ENCODE measurements around the gene SATB1.

The SATB1 gene

GRCh38 chr3:18401300-18401961 lies 23.7 kb downstream of the SATB1 start:
- H3K9ac ChIP-seq (ENCODE audit: insufficient read length), result no peak overlapping the region
- no peak overlapping the region for H3K4me3 ChIP-seq
- no peaks in the 10 kb centered on the region for H3K9me3 ChIP-seq (ENCODE audit: low read depth, low read length)
- no peak overlapping the region; the same call in 1 of the 2 replicates for H3K27ac ChIP-seq
- H3K36me3 ChIP-seq (ENCODE audit: insufficient read depth, low read length), result no peaks in the 10 kb centered on the region
- no peak for DNase-seq (ENCODE audit: low read depth, low spot score)
- TF ChIP-seq EZH2 (IDR thresholded peaks at IDR 0.05), result no peak
- TF ChIP-seq FOXP2 (optimal IDR thresholded peaks at IDR 0.05; ENCODE audit: control extremely low read depth, extremely low read length, insufficient read depth), result no peak
- TF ChIP-seq POLR2AphosphoS5 (IDR thresholded peaks at IDR 0.05; ENCODE audit: borderline replicate concordance, low read depth, low read length), result no peak

DNA sequence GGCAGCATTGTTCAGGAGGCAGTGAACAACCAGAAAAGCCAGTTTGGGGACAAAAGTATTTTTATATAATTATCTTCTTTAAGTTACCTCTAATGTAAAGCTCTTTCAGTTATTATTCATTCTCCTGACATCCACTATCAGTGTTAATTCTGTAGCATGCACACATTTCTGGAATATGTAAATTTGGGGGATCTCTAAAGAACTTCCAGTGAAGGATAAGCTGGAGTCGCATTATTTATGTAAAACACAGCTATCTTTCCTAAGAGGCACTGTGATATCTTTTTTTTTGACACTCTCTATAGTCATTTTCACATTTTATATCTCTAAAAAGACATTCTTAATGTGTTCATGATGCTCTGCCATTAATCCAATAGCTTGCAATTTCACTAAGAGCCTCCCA lies 26.7 kb downstream of the SATB1 start:
- H3K36me3 ChIP-seq (ENCODE audit: insufficient read depth, low read length), result peaks cover 4% of the 10 kb centered on the region; the same call in 1 of the 2 replicates
- TF ChIP-seq FOXP2 (optimal IDR thresholded peaks at IDR 0.05; ENCODE audit: control extremely low read depth, extremely low read length, insufficient read depth) (no peak), EZH2 (IDR thresholded peaks at IDR 0.05) (no peak), POLR2AphosphoS5 (IDR thresholded peaks at IDR 0.05; ENCODE audit: borderline replicate concordance, low read depth, low read length) (no peak)
- no peak overlapping the region for H3K4me3 ChIP-seq
- DNase-seq (ENCODE audit: low read depth, low spot score), result no peak
- no peak overlapping the region for H3K27ac ChIP-seq
- H3K9ac ChIP-seq (ENCODE audit: insufficient read length), result no peak overlapping the region
- no peaks in the 10 kb centered on the region for H3K9me3 ChIP-seq (ENCODE audit: low read depth, low read length)

DNA sequence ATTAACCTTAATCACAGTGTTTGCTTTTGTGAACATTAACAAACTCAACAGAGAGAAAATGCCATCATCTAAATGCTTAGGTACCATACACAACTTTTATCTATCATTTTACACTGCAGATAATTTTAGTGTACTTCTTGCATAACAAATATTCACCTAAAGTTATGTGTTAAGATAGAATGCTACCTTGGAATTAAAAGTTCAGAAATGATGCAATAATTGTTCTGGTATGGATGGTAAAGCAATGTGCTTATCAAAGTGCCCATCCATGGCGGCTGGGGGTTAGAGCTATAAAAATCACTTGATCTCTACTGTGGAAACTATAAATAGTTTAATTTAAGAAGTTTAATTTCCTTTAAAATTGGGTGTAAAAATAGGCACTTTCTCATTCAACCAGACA lies 28.7 kb downstream of the SATB1 start:
- H3K9me3 ChIP-seq (ENCODE audit: low read depth, low read length), result no peaks in the 10 kb centered on the region
- H3K27ac ChIP-seq, result no peak overlapping the region
- no peak overlapping the region for H3K4me3 ChIP-seq
- no peak overlapping the region for H3K9ac ChIP-seq (ENCODE audit: insufficient read length)
- TF ChIP-seq POLR2AphosphoS5 (IDR thresholded peaks at IDR 0.05; ENCODE audit: borderline replicate concordance, low read depth, low read length) (no peak), EZH2 (IDR thresholded peaks at IDR 0.05) (no peak), FOXP2 (optimal IDR thresholded peaks at IDR 0.05; ENCODE audit: control extremely low read depth, extremely low read length, insufficient read depth) (no peak)
- DNase-seq (ENCODE audit: low read depth, low spot score), result no peak
- H3K36me3 ChIP-seq (ENCODE audit: insufficient read depth, low read length), result peaks cover 4% of the 10 kb centered on the region; the same call in 1 of the 2 replicates

GRCh38 chr3:18394384-18394995 lies 30.6 kb downstream of the SATB1 start:
- Histone ChIP-seq H3K27ac (no peak overlapping the region), H3K9me3 (ENCODE audit: low read depth, low read length) (no peaks in the 10 kb centered on the region), H3K9ac (ENCODE audit: insufficient read length) (no peak overlapping the region), H3K4me3 (no peak overlapping the region), H3K36me3 (ENCODE audit: insufficient read depth, low read length) (peaks cover 4% of the 10 kb centered on the region; the same call in 1 of the 2 replicates)
- DNase-seq (ENCODE audit: low read depth, low spot score), result no peak
- TF ChIP-seq POLR2AphosphoS5 (IDR thresholded peaks at IDR 0.05; ENCODE audit: borderline replicate concordance, low read depth, low read length), result no peak
- TF ChIP-seq FOXP2 (optimal IDR thresholded peaks at IDR 0.05; ENCODE audit: control extremely low read depth, extremely low read length, insufficient read depth), result no peak
- no peak for TF ChIP-seq EZH2 (IDR thresholded peaks at IDR 0.05)

DNA sequence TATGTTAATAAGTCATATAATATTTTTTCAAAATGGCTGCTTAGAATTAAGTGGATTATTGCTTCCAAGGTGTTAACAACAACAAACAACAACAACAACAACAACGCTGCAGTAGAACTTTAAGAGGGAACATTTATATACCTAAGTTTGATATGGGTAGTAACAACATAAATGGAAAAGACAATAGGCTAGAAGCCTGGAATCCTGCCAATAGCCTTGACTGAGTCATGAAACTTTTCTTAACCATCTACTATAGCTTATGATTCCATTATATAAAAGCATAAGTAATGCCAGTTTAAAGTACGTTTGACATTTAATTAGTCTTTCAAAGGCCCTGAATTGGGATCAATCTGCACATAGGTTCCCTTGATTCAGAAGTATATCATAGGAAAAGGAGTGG lies 31.2 kb downstream of the SATB1 start:
- DNase-seq (ENCODE audit: low read depth, low spot score), result no peak
- no peak for TF ChIP-seq POLR2AphosphoS5 (IDR thresholded peaks at IDR 0.05; ENCODE audit: borderline replicate concordance, low read depth, low read length)
- H3K4me3 ChIP-seq, result no peak overlapping the region
- no peaks in the 10 kb centered on the region for H3K9me3 ChIP-seq (ENCODE audit: low read depth, low read length)
- H3K36me3 ChIP-seq (ENCODE audit: insufficient read depth, low read length), result peaks cover 4% of the 10 kb centered on the region; the same call in 1 of the 2 replicates
- H3K27ac ChIP-seq, result no peak overlapping the region
- H3K9ac ChIP-seq (ENCODE audit: insufficient read length), result no peak overlapping the region

GRCh38 chr3:18390024-18390660 lies 35.0 kb downstream of the SATB1 start:
- no peak for TF ChIP-seq EZH2 (IDR thresholded peaks at IDR 0.05)
- TF ChIP-seq POLR2AphosphoS5 (IDR thresholded peaks at IDR 0.05; ENCODE audit: borderline replicate concordance, low read depth, low read length), result no peak
- no peak for TF ChIP-seq FOXP2 (optimal IDR thresholded peaks at IDR 0.05; ENCODE audit: control extremely low read depth, extremely low read length, insufficient read depth)
- Histone ChIP-seq H3K9ac (ENCODE audit: insufficient read length) (no peak overlapping the region), H3K4me3 (no peak overlapping the region), H3K9me3 (ENCODE audit: low read depth, low read length) (no peaks in the 10 kb centered on the region), H3K36me3 (ENCODE audit: insufficient read depth, low read length) (peaks cover 4% of the 10 kb centered on the region; the same call in 1 of the 2 replicates), H3K27ac (no peak overlapping the region)
- DNase-seq (ENCODE audit: low read depth, low spot score), result no peak

DNA sequence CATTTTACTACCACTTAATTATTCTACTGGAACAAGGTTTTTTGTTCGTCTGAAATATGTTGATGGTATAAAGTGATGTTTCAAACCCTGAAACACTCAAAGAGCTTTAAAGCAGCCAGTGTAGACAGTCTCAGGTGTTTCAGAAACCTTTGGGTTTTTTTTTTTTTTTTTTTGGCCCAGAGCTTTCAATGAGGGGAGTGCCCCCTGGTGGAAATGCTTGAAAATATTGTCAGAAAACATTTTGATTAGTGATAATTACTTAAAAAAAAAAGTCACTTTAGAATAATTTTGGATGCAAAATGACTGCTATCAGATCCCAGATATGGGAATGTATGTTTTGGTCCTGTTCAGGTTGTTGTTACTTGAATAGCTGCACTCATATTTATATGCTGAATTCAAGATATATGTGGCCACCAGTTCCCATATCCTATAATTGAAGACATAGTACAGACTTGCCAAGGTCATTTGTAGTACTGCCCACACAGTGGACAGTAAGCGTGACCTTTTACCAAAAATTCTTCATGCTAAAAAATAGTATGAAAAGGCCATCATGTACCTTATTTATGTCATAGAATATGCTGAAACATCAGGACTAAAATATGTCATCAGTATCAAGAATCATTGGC lies 35.9 kb downstream of the SATB1 start:
- Histone ChIP-seq H3K36me3 (ENCODE audit: insufficient read depth, low read length) (peaks cover under 1% of the 10 kb centered on the region; the same call in 1 of the 2 replicates), H3K27ac (no peak overlapping the region), H3K9me3 (ENCODE audit: low read depth, low read length) (no peaks in the 10 kb centered on the region), H3K4me3 (no peak overlapping the region), H3K9ac (ENCODE audit: insufficient read length) (no peak overlapping the region)
- DNase-seq (ENCODE audit: low read depth, low spot score), result no peak
- TF ChIP-seq POLR2AphosphoS5 (IDR thresholded peaks at IDR 0.05; ENCODE audit: borderline replicate concordance, low read depth, low read length) (no peak), EZH2 (IDR thresholded peaks at IDR 0.05) (no peak), FOXP2 (optimal IDR thresholded peaks at IDR 0.05; ENCODE audit: control extremely low read depth, extremely low read length, insufficient read depth) (no peak)

DNA sequence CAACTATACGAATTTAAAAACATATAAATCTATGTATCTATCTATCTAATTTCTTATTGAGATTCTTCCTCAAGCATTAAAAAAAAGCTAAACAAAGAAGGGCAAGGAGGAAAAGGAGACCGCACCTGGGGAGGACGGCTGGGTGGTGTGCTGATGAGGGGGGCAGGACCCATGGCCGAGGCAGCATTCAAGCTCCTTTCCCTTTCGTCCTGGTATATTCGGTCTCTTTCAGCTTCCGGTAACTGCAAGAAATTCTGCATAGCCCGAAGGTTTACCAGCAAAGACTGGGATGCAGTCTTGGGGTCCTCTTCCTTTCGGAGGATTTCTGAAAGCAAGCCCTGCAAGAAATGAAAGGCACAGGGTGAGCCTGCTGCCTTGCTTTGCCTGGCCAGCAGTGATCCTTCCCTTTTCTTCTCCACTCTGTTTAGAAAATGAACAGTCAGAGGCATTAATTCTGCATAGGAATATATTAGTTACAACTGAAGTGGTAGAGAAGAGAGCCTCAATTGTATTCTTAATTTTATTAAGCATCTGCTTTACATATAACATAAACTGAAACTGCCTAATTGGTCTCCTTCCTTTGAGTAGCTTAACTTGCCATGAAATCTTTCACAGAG lies 38.8 kb downstream of the SATB1 start:
- H3K4me3 ChIP-seq, result no peak overlapping the region
- H3K9ac ChIP-seq (ENCODE audit: insufficient read length), result no peak overlapping the region
- no peak overlapping the region for H3K27ac ChIP-seq
- no peaks in the 10 kb centered on the region for H3K9me3 ChIP-seq (ENCODE audit: low read depth, low read length)
- no peak for TF ChIP-seq POLR2AphosphoS5 (IDR thresholded peaks at IDR 0.05; ENCODE audit: borderline replicate concordance, low read depth, low read length)
- no peak for TF ChIP-seq EZH2 (IDR thresholded peaks at IDR 0.05)
- TF ChIP-seq FOXP2 (optimal IDR thresholded peaks at IDR 0.05; ENCODE audit: control extremely low read depth, extremely low read length, insufficient read depth), result no peak
- H3K36me3 ChIP-seq (ENCODE audit: insufficient read depth, low read length), result no peaks in the 10 kb centered on the region
- DNase-seq (ENCODE audit: low read depth, low spot score), result no peak
